ENCODE measurements around the gene HOXA11.

DNA sequence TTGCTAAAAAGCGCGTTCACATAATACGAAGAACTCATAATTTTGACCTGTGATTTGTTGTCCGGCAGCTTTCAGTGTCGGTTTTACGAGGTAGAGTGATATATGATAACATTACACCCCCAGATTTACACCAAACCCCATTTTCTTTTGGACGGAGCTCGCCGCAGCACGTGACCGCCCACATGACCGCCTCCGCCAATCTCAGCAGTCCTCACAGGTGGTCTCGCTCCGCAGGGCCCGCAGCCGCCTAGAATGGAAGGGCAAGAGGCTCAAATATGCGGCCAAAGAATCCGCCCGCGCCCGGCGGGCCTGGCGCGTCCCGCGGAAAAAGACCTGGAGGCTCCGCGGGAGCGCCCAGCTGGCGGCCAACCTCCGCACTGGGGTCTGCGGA, 28.5 kb downstream of the HOXA11 start, which contains the start of gene HOXA7:
- no peak for TF ChIP-seq CTCF (IDR thresholded peaks at IDR 0.05; ENCODE audit: borderline replicate concordance, extremely low read depth, low read length, poor library complexity, severe bottlenecking)
- TF ChIP-seq EZH2 (IDR thresholded peaks at IDR 0.05; ENCODE audit: borderline replicate concordance, low read depth, low read length, severe bottlenecking): no peak

Data from DND-41 (cell line).